NCI-H82 treated with DMSO at 0.1 percent for 48 hours (cell line): ENCODE data around the gene SPTLC2.

Experiments
- DNase-seq: peaks from one replicate; lab custom pipeline; 2025; ENCODE audit not compliant: unreplicated experiment; lab: John Stamatoyannopoulos, UW

The SPTLC2 gene

GRCh38 chr14:77470224-77470870 lies 146.1 kb downstream of the SPTLC2 start:
- DNase-seq = no peak

GRCh38 chr14:77469539-77469938 lies 146.9 kb downstream of the SPTLC2 start:
- DNase-seq = no peak

GRCh38 chr14:77469067-77469505 lies 147.4 kb downstream of the SPTLC2 start:
- no peak for DNase-seq

GRCh38 chr14:77467801-77468200 lies 148.6 kb downstream of the SPTLC2 start:
- no peak for DNase-seq

GRCh38 chr14:77459072-77459723 lies 157.2 kb downstream of the SPTLC2 start:
- DNase-seq = peak; percentile 45

GRCh38 chr14:77458249-77458950 lies 158.0 kb downstream of the SPTLC2 start:
- DNase-seq = no peak

- peak; percentile 97 for DNase-seq
Observed at GRCh38 chr14:77457522-77458248, 158.8 kb downstream of the SPTLC2 start, which contains the start of the genes AHSA1 and VIPAS39. TSS of gene AHSA1 (plus strand) at chr14:77458093. CDS start at chr14:77458190, 97 bp downstream. TSS of gene VIPAS39 (minus strand) at chr14:77457601. CDS start at chr14:77454102, 3,499 bp downstream.

GRCh38 chr14:77457115-77457521 lies 159.3 kb downstream of the SPTLC2 start:
- no peak for DNase-seq
